NCI-H2227 (cell line): ENCODE results near the gene ZNF789.

Source experiments
- DNase-seq: peaks from one replicate; lab custom pipeline; 2025; ENCODE audit not compliant: unreplicated experiment; lab: John Stamatoyannopoulos, UW

The ZNF789 gene

DNA sequence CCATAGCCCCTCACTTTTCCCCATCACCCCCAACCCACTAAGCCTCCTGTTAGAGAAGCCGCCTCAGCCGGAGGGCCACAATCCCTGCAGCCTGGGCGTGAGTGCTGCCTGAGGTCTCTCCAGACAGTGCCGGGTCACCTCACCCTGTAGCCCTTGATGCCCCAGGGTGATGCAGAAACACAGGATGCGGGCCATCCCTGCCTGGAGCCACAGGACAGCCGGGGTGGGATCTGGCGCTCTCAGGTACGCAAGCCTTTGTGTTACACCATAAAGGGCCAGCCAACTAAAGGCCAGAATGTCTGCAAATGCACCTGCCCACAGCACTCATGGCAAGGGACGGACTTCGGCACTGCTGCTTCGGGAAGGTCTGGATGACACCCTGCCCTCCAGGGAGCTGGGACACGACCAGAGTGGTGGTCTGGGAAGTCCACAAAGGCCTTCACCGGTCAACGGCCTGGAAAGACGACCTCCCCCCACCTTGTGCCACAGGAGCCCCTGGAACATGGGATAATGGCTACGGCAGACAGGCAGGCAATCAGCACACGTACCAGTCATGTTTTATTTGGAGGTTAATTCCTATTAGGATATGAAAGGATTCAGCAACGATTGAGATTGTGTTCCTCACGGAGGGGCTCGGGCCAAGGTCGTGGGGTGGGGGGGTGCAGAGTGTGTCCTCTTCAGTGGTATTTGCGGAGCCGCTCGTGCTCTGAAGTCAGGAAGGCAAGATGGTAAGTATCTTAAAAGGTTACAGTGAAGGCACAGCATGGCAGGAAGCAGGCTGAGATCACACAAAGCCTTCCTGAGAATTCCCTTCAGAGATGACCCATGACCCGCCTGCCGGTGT is 14.8 kb upstream of the ZNF789 start:
- no peak for DNase-seq

DNA sequence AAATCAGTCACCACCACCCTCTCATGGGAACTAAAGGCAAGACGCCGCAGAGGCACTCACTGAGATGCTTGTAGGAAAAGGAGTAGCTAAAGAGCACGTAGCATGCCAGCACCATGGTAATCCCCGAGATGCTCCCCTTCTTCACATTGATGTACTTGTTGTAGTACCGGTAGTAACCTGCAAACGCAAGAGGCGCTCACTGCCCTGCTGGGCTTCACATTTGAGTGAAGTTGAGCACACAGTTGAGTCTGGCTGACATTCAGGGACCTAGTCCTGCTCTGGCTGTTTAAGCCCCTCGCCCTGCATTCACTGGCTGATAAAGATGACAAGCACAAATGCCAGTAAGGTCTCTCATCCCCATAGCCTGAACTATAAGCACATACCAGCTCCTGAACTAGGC is 13.6 kb upstream of the ZNF789 start:
- DNase-seq, result peak; percentile 14

DNA sequence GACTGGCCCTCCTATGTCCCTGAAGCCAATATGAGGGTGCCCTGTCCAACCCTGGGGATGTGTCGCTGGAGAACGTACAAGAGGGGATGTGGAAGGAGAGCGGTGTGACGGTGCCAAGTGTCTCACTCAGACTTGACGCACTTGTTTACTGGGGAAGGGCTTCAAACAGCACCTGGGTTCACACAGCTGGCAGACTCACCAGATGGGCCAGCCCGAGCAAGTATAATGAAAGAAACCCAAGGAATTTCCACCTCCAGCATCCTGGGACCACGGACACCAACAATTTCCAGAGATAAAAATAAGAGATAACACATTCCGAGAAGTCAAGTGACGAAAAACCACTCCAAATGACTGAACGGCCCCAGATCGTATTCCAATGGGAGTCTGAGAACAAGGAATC is 12.0 kb upstream of the ZNF789 start:
- no peak for DNase-seq

DNA sequence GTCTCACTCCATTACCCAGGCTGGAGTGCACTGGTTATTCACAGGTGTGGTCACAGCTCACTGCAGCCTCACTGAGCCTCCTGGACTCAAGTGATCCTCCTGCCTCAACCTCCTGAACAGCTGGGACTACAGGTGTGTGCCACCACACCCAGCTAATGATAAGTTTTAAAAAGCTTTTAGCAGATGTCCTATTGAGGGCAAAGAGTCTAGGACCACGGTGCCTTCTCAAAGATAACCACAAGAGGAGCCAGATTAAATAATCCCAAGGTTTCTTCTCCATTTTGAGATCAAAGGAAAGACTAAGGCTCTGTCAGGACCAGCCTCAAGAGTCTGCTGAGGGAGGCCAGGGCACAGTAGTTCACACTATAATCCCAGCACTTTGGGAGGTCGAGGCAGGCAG is 11.5 kb upstream of the ZNF789 start:
- no peak for DNase-seq

DNA sequence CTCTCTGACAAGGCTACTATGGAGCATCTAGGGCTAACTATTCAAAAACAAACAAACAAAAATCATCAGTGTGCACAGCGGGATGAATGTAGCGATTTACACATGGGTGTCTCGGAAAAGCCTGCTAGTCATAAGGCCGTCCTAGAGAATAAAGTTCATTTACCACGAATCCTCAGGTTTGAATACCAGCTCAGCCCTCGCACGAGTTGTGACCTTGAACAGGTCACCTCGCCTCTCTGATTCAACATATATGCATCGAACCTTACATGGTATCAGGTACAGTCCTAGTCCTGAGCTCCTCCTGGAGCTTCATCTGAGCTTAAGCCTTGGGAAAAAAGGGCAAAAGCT is 7.3 kb upstream of the ZNF789 start:
- no peak for DNase-seq

DNA sequence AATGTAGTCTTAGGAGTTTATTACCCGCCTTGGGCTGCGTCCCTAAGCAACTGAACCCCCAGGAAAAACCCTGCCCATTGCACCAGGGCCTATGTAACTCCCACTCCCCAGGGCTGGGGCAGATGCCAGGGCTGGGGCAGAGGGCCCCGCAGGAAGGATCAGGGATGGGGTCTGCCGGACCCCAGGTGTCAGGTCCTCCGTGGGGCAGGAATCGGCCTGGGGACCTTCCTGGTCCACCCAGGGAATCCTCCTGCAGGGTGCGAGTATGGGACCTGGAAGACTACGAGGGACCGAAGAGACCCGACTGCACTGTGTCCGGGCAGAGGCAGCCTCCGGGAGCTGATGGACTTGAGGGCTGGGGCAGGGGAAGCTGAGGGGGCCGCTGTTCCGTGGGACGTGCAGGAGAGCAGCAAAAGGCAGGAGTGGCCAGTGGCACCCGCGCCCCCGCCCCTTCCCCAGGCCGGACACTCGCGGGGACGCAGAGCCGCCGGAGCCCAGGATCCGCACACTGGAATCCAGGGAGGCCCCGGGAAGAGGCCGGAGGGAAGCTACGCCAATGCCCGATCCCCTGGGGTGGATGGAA is 4.3 kb upstream of the ZNF789 start:
- DNase-seq, result no peak

DNA sequence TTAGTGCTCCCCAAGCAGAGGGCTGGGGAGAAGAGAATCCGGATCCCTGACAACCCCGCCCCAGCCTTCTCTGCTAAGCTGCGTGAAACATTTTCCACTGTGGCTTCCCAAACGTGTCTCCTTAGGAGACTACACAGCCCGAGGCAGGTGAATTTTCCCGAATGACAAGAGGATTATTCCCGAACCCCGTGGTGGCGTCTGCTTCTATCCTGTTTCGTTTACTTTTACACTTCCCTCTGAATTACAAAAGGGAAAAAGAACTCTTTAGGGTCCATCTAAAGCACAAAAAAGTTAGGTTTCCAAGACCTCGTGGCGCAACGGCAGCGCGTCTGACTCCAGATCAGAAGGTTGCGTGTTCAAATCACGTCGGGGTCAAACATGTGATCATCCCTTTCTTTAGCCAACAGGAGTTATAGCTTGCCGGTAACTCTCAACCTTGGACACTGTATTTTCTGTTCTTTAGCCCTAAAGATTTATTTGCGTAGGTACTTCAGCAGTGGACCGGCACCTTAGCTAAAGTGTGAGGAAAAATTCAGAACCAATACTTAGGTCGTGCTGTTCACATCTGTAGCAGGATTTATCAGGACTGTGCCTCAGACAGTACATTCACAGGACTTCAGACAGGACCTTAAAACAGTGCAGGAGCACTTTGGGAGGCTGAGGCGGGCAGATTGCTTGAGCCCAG is 3.2 kb upstream of the ZNF789 start:
- DNase-seq, result no peak

DNA sequence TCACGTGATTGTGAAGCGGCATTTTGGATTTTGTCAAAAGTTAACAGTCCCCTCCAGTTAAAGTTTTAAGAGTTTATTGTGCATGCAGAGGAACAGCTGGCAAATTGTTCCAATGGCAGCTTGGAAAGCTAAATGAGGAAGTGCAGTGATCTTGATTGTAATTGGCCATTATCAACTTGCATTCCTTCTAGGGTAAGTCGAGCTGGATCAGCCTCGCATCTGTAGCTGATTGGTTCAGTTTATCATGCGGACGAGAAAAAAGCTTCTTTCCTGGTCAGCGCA is 566 bp downstream of the ZNF789 start:
- peak; percentile 64 for DNase-seq

DNA sequence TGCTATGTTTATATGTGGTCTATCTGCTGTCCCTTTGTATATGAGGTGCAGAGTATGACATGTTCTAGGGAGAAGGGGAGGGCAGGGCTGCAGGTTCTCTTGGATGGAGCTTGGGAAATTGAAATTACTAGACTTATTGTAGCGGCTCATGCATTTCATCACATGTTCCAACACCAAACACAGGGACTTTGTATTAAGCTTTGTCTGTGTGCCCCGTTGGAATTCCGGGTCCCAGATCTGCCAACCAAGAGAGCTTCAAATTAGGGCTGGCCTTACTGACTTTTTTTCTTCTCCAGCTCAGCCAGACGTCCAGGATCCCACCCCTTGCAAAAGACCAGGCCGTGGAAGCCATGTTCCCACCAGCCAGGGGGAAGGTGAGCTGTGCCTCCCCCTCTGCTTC is 3.4 kb downstream of the ZNF789 start:
- DNase-seq, result no peak

DNA sequence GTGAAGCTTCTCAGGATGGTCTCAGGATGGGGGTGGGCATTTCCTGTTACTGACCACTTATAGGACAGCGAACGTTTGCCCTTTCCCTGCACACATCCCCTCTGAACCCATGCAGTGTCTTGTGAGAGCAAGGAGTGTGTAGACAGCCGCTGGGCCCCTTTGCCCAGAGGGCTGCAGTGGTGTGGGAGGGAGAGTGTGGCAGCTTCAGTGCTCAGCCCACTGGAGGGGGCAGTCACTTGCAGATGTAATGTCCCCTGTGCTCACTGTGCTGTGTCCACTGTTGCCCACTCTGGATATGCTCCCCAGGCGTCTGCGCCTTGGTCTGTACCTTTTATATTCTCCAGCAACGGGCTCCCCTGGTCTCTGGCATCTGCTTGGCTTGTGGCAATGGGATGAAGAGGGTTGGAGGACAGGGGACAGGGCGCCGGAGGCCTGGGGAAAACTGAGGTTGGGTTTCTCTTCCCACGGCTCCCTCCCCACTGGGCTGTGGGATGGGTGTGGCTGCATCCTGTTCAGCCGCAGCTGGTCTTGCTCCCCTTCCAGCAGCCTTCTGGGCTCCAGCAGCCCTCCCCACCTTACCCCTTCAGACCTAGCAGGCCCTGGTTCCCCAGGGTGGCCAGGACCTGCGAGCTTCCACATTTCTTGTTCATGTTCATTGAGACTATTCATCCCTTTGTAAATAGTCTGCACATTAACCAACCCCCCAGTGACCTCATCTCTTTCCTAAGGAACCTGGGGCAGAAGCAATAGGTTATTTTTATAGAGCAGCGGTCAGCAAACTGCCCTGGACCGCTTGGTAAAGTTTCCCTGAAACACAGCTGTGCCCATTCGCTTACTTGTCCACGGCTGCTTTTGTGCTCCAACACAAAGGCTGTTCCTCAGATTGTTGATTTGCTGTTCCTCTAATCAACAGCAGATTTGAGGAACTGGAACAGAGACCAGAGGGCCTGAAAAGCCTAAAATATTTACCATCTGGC is 6.1 kb downstream of the ZNF789 start:
- DNase-seq, result no peak

DNA sequence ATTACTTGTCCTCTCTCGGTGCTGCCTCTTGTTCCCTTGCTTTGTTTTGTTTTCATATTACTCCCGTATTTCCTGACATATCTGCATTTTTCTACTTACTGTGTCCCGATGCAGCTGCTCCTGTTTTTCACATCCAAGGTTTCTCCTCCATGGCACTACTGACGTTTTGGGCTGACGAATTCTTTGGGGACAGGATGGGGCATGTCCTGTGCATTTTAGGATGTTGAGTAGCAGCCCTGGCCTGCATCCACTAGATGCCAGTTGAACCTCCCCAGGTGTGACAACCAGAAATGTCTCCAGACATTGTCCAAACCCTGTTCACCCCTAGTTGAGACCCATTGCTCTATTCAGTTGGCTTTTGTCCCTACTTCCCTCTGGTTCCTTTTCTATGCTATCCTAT is 12.4 kb downstream of the ZNF789 start:
- DNase-seq, result no peak

DNA sequence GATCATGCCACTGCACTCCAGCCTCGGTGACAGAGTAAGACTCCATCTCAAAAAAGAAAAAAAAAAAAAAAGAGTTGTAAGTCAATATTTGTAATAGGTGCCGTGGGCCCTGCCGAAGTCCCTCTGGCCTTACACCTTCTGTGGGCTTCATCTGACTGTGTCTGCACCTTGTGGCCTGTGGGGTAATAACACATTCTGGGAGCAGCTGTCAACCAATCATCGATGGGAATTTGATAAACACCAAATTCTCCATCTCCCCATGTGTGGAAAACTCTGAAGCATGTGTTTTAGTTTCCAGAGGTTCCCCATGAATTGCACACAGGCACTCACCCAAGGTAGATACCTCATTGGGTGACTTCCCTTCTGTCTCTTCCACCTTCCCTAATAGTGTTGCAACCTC is 16.5 kb downstream of the ZNF789 start:
- DNase-seq, result no peak

DNA sequence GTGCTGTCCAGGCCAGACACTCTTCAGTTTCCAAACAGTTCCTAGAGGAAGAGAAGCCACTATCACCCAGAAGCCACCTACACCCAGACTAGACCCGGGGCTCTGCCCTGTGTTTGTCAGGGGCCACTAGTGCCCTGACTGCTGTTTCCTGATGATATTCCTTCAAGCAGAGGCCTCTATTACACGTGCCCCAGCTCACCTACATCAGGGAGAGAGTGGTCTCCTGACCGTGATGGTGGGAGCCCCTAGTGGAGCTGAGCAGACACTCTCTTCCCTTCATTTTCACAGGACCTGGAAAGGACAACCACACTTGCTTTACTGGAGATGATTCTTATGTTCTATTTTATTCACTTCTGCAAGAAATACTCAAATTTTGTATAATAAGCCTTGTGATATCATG is 18.2 kb downstream of the ZNF789 start:
- no peak for DNase-seq

DNA sequence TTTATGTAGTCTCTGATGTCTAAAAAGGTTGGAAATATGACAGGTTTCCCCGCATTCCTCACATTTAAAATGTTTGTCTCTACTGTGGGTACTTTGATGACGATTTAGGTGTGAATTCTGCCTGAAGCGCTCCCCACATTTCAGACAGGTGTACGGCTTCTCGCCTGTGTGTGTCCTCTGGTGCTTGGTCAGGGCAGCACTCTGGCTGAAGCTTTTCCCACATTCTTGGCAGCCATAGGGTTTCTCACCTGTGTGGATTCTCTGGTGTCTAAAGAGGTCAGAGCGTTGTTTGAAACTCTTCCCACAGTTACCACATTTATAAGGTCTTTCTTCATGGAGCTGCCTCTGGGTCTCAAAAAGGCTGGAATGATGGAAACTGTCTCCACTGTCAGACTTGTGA is 21.1 kb downstream of the ZNF789 start:
- DNase-seq, result no peak

DNA sequence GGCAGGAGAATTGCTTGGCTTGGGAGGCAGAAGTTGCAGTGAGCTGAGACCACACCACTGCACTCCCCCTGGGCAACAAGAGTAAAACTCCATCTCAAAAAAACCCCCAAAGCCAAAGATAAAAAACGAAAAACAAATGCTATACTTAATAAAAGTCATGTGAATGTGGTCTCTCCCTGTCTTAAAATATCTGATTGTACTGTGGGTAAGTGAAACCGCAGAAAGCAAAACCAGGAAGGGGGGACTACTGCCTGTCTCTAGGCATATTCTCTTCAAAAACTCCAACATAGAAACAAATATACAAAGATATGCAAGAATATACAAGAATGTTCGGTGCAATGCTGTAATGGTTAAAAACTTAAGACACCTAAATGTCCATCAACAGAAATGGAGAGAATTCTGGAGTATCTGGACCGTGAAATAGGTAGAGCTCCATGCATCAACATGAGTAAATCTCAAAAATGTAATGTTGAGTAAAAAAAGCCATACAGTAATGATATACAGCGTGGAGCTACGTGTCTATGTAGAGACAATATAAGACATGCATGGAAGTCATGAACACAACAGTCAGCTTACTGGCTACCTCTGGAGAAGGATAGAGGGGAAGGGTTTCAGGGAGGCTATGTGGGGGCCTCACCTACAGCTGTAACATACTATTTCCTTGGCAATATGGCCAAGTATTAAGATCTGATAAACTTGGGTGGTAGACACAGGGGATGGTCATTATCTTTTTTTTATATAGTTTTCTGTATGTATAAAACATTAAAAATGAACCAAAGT is 25.3 kb downstream of the ZNF789 start:
- DNase-seq, result no peak

DNA sequence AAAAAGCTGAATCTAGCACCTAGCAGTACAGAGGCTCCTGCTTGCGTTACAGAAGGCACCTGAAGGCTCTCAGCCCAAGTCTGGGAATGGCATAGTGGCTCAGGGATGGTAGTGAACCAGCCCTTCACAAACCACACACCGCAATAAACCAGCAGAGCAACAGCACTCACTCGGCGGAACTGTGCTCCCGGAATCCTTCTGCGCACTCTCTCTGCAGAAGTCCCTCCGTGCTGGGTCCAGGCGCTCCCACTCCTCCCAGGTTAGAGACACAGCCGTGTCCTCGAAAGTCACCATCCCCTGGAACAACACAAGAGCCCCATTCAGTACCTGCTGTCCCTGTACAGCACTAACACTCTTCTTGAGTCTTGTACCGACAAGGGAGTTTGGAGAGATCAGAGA is 25.9 kb downstream of the ZNF789 start:
- DNase-seq, result no peak

DNA sequence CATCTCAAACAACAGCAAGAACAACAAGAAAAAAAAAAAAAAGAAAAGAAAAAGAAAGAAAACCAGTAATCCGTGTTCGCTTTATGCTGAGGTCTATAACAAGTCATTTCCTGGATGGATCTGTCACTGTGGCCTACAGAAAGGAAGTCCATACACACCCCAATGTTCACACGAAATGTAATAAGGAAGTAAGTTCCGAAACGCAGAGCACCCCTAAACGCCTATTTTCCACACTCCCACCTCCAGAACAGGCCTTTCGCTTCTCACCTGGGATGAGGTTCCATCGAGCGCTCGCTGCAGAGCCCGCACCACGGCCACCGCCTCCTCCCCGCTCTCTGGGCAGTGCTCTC is 26.7 kb downstream of the ZNF789 start:
- DNase-seq, result no peak

DNA sequence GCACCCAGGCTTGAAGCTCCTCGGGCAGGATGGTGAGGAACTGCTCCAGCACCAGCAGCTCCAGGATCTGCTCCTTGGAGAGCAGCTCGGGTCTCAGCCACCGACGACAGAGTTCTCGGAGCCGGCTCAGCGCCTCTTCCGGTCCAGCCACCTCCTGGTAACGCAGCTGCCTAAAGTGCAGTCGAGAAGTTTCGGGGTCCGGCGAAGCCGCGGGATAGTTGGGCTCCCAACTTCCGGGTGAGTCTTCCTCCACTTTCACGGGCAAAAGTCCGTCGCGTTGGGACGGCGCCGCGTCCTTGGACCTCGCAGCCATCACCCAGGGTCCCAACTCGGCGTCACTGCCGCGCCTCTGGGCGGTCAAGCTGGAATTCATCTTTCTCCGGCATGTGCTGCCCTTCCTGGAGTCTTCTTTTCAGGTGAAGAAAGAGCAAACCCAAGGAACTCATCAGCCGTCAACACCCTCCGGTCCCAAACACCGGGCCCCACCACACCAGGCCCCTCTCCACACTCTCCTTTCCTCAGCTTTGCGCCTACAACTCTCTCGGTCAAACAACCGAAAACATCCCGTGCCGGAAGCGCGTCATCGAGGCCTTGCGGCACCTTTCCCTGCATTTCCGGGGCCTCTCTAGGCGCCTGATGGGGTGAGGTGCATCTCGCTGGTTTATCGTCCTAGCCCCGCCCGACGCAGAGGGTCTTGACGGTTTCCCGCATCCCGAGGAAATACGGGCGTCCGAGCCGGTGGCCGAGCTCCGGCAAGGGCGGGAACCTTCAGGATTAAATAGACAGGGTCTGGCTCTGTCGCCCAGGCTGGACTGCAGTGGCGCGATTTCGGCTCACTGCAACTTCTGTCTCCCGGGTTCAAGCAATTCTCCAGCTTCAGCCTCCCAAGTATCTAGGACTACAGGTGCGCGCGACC is 27.3 kb downstream of the ZNF789 start, which contains the start of gene ZNF394:
TSS of gene ZNF394 (minus strand) at position 561 of the 916 bp plus-strand sequence. CDS start at position 373, 188 bp downstream.
- peak; percentile 97 for DNase-seq

DNA sequence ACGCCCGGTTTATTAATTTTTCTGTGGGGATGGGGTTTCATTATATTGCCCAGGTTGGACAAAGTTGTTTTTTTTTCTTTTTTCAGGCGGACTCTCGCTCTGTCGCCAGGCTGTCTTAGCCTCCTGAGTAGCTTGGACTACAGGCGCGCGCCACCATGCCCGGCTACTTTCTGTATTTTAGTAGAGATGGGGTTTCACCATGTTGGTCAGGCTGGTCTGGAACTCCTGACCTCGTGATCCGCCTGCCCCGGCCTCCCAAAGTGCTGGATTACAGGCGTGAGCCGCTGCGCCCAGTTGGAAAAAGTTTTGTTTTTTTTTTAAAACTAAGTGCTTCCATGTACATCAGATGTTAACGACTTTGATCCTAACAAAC is 27.9 kb downstream of the ZNF789 start:
- no peak for DNase-seq

DNA sequence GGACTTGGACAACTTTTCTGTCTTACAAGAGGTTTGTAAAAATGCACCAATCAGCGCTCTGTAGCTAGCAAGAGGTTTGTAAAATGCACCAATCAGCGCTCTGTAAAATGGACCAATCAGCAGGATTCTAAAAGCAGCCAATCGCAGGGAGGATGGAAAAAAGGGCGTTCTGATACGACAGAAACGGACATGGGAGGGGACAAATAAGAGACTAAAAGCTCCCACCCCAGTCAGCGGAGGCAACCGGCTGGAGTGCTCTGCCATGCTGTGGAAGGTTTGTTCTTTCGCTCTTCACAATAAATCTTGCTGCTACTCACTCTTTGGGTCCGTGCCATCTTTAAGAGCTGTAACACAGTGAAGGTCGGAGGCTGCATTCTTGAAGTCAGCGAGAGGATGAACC is 28.5 kb downstream of the ZNF789 start:
- DNase-seq, result peak; percentile 26
